BE2C (cell line): Measurements from ENCODE around the gene PAEP.
A peak's percentile ranks its signal among the peaks of the same experiment; 100 is the strongest.

Experiments
- DNase-seq: peaks from one replicate; pipeline ENCODE4 v3.0.0-alpha.2; 2020
- H3K27me3 ChIP-seq: fragments of 250-450 bp; sonication (Bioruptor Pico); 2 replicates; pipeline ENCODE4 v1.5.1; 2020; ENCODE audit warnings: mild to moderate bottlenecking
- H3K36me3 ChIP-seq: fragments of 250-450 bp; sonication (Bioruptor Pico); 2 replicates; pipeline ENCODE4 v1.5.1; 2020; ENCODE audit warnings: mild to moderate bottlenecking
- H3K4me1 ChIP-seq: fragments of 250-450 bp; sonication (Bioruptor Pico); 2 replicates; pipeline ENCODE4 v1.5.1; 2020
- H3K4me3 ChIP-seq: 2 replicates; pipeline ENCODE4 v1.5.1; 2011; ENCODE audit warnings: low read depth, low read length
- H3K9me3 ChIP-seq: fragments of 250-450 bp; sonication (Bioruptor Pico); 2 replicates; pipeline ENCODE4 v1.5.1; 2020
- CTCF ChIP-seq: IDR thresholded peaks from 2 replicates; pipeline ENCODE4 v1.5.1; 2012; ENCODE audit warnings: mild to moderate bottlenecking, low read depth, low read length

The PAEP gene

GRCh38 chr9:135590486-135591079 lies 29.0 kb downstream of the PAEP start:
- DNase-seq: no peak
- no peaks in the 10 kb centered on the region for H3K4me1 ChIP-seq
- no peak overlapping the region for H3K4me3 ChIP-seq
- no peak for TF ChIP-seq CTCF
- no peaks in the 10 kb centered on the region for H3K27me3 ChIP-seq
- H3K36me3 ChIP-seq: no peaks in the 10 kb centered on the region
- H3K9me3 ChIP-seq: no peaks in the 10 kb centered on the region

- no peaks in the 10 kb centered on the region for H3K4me1 ChIP-seq
- H3K36me3 ChIP-seq: no peaks in the 10 kb centered on the region
- H3K27me3 ChIP-seq: no peaks in the 10 kb centered on the region
- H3K4me3 ChIP-seq: no peak overlapping the region
- peak; percentile 5 for DNase-seq
- H3K9me3 ChIP-seq: no peaks in the 10 kb centered on the region
- no peak for TF ChIP-seq CTCF
These were observed 30.2 kb downstream of the PAEP start for GRCh38 chr9:135591506-135592330.

DNA sequence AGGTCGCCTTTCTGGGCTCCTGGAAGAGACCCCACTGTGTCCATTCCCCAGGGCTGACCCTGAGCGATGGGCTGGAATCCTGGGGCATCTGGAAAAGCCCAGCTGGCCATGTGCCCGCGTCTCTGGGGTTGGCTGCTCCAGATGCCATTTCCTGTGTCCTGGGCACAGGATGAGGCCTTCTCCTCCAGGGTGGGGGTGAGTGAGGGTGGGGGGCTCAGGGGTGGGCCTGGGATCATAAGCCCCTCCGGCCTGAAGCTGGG lies 30.7 kb downstream of the PAEP start:
- H3K4me1 ChIP-seq: no peaks in the 10 kb centered on the region
- H3K27me3 ChIP-seq: no peaks in the 10 kb centered on the region
- peak; percentile 53 for DNase-seq
- TF ChIP-seq CTCF: no peak
- no peak overlapping the region for H3K4me3 ChIP-seq
- H3K36me3 ChIP-seq: no peaks in the 10 kb centered on the region
- no peaks in the 10 kb centered on the region for H3K9me3 ChIP-seq

DNA sequence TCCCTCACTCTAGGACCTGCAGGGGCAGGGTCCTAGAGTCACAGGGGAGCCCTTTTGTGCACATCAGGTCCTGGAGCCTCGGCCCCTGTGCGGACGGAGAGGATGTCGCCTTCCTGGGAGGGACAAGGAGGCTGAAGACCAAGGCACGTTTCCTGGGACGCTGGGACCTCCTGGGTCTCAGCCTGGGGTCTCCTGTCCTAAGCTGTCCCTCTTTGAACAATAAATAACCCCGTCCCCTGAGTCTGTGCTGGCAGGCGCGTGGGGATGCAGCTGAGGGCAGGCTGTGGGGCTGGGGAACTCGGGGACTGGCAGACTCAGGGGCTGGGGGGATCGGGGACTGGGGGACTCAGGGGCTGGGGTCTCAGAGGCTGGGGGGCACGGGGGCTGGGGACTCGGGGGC lies 31.1 kb downstream of the PAEP start:
- no peak for TF ChIP-seq CTCF
- Histone ChIP-seq H3K9me3 (no peaks in the 10 kb centered on the region), H3K36me3 (no peaks in the 10 kb centered on the region), H3K4me1 (no peaks in the 10 kb centered on the region), H3K4me3 (no peak overlapping the region), H3K27me3 (no peaks in the 10 kb centered on the region)
- peak; percentile 4 for DNase-seq

- Histone ChIP-seq H3K9me3 (no peaks in the 10 kb centered on the region), H3K36me3 (no peaks in the 10 kb centered on the region), H3K4me1 (no peaks in the 10 kb centered on the region), H3K4me3 (no peak overlapping the region), H3K27me3 (no peaks in the 10 kb centered on the region)
- TF ChIP-seq CTCF: no peak
- no peak for DNase-seq
These were observed 34.7 kb downstream of the PAEP start for GRCh38 chr9:135596211-135596610.

DNA sequence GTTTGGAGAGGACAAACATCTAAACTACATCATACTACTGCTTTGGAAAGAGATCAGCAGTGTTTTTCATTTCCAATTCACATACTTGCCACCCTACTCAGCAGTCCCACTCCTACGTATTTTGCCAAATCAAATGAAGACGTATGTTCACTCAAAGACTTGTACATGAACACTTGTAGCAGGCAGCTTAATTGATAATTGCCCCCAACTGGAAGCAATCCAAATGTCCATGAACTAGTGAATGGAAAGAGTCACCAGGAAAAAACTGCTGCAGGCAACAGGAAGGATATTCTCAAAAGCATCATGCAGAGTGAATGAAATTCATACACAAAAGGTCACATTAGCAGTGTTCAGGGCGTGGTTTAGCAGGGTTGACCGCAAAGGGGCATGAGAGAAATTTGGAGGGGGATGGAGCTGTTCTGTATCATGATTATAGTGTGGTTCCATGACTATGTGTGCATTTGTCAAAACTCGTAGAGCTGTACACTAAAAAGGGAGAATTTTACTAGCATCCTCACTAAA lies 38.8 kb downstream of the PAEP start:
- Histone ChIP-seq H3K9me3 (no peaks in the 10 kb centered on the region), H3K4me1 (no peaks in the 10 kb centered on the region; the same call in 1 of the 2 replicates), H3K4me3 (no peak overlapping the region), H3K27me3 (no peaks in the 10 kb centered on the region), H3K36me3 (no peaks in the 10 kb centered on the region)
- DNase-seq: no peak
- no peak for TF ChIP-seq CTCF
